DMS 273 (cell line): Measurements from ENCODE around the gene ALK.

Experiments
- DNase-seq: peaks from one replicate; lab custom pipeline; 2025; ENCODE audit not compliant: unreplicated experiment; lab: John Stamatoyannopoulos, UW

The ALK gene

DNA sequence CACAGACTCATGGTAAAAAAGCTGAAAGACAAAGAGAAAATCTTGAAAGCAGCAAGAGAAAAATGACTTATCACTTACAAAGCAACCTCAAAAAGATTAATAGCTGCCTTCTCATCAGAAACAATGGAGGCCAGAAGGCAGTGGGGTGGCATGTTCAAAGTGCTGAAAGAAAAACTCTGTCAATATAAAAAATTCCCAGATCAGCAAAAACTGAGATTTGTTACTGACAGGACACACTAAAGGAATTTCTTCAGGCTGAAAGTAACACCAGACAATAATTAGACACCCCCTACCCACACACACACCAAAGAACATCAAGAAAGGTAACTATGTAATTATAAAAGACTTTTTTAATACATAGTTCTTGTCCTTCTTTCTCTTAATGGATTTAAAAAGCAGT, 495.0 kb downstream of the ALK start:
- no peak for DNase-seq

DNA sequence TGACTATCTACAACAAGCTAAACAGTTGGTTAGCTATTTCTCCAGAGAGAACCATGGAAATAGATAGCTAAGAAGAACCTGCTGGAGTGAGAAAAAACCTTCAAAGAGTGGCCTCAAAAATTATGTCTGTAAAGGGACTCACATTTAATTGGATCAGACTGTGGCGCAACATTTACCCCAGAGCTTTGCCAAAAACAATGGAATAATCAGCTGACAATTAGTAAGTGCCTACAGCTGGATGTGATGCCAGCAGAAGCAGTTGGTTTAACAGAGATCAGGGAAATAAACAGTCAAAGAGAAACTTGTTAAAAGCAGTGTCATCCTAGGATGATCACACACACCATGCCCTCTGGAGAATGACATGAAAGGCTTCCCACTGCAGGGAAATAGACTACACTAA, 495.5 kb downstream of the ALK start:
- DNase-seq = no peak

DNA sequence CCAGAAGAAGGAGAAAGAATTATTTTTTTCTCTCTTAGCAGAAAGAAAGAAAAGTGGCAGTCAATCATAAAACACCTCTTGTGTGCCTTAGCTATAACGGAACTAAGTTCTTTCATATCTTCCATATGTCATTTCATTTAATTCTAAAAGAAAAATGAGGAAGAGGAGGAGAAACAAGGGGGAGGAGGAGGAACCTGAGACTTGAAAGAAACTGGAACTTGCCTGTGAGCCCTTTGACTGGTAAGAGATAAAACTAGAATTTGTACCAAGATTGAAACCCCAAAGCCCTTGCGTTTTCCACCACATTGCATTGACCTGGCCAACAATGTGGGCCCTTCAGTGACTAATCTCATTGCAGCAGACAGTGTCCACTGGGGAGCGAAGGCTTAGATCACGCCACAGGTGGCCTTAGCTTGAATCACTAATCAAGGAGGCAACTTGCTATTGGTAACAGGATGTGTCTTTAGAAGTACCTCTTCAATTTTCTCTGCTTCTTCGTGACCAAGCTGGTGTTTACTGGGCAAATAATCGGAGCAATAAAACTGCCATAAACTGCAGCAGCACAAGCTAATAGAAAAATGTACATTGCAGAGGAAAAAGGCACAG, 498.2 kb downstream of the ALK start:
- no peak for DNase-seq

DNA sequence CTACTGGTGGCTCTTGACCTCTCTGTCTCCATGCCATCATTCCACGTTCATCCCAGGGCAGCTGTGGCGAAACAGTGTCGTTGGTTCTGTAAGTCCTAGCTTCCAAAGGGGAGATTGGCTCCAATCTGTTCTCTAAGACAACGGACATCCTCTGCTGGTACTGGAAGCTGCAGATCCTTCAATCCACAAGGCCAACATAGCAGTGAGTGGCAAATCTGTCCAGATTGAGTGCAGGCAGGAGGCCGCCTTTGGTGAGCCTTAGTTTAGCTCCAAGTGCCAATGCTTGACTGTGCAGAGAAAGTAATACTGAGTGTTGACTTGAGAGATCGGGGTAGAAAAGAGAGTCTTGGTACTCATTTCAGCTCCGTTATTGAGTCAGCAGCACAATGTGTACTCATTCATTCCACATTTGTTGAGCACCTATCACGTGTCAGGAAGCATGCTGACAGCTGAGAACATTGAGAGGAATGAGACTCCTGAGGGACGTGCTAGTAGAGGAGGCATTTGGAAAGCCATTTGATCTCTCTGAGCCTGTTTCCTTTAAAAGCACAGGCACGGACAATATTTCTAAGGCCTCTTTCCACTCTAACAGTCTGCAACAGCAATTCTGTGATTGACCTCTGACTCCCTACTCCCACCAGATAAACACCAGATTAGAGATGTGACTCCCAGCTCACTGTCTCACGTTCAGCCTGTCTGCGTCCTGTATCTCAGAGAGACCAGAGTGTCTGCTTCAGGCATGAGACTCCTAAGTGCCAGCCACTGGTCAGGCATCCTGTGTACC, 500.2 kb downstream of the ALK start:
- no peak for DNase-seq

DNA sequence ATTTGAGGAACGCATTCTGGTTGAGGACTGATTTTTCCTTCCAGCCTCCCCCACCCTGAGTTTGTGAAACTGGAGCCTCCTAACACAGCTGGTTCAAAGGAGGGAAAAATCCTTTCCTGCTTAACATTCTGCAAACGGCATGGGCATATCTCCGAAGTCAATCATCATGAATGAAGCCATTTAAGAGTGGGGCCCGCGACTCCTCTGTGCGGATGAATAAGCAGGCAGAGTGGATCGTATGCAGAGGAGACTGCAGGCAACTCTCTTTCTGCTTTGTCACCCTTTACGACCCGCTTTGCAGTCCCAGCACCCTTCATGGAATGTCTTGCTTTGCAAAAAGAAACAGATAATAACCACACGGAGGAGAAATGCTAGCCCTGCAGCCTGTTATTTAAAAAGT, 500.9 kb downstream of the ALK start:
- no peak for DNase-seq

DNA sequence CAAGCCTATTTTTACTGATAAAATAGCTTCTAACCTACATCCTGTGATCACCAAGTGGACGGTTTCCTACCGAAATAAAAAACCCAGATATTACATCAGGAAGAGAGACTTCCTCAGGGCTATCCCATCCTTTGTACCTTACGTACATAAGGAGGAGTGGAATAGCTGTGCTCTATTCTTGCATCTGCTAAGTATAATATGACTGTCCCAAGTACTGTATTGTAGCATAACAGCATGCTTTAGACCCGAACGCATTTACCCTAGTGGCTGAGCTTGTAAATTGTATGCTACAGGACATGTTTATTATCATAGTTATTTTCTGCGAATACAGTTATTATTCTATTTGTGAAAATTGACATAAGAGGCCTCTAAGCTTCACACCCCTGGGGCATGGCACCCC, 503.8 kb downstream of the ALK start:
- no peak for DNase-seq

DNA sequence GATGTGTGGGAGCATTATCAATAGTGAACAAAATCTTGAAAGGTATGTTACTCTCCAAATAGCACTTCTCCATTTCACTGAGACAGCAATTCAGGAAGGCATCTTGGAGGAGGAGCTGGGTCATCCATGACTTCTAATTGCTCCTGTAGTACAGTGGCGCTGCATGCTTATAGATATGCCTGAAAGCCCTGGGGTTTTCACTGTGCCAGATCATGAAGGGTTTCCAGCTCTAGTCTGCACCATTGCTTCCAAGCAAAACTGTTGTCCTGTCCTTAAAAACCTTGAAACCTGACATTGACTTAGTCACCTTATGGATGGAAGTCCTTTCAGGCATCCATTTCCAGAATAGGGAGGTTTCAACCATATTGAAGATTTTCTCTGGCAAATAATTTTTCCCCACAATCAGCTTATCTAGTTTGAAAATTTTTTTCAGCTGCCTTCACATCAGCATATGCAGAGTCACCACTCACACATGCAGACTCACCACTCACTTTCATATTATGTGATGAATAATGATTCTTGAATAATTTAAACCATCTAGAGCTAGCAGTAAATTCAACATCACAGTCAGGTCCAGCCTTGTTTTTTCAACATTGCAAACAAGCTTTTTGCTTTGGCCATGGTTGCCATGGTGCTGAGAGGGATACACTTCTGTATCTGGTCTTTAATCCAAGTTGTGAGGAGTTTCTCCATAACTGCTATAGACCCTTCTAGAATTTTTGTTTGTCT, 509.0 kb downstream of the ALK start:
- no peak for DNase-seq

DNA sequence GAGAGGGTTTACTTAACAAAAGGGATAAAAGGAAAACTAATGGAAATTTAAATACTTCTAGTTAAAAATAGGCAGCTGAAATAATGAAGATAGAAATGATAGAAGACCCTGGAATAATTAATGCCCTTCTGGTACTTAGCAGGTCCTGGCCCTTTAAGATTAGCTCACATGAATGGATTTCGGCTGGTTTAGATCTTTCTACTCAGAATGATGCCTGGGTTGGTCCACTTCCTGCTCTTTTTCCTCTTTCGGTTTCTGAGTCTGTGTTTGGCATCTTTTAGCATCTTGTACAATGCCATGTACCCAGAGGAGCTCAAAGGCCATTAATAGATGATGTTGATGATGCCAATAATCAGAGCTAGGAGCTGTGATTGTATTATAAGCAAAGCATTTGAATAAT, 515.7 kb downstream of the ALK start:
- DNase-seq = no peak

DNA sequence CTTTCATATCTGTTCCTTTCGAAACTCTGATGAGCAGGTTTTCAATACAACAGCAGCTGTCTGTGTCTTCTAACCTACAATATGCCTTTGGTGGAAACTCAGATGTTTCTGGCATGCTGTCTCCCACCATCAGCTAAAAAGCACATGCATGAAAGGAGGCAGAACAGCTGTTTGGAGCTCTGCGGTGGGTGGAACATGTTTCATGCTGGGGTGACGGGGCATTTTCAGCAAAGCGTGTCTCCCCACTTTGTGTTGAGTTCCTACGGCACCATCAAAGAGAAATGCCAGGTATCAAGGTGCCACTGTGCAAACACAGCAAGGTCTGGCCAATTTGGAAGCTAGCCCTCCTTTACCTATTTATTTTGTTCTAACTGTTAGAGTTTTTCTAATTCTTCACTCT, 516.1 kb downstream of the ALK start:
- peak; percentile 28 for DNase-seq

DNA sequence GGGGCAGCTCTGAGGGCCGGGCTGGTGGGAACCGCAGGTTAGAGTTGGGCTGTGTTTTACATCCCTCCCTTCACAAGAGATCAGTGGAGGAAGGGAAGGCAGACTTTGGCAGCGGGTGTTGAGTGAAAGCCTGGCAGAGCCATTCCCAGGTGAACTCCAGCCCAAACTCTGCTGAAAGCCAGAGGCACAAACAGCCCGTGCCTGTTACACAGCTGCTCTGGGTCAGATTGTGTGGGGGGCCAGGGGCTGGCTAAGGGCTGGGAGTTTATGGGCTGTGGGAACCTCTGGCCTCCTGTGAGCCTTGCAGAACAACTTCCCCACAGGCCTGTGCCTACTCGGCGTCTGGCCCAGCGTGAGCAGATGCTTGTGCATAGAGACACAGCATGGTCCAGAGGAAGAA, 519.4 kb downstream of the ALK start:
- DNase-seq = peak; percentile 75

DNA sequence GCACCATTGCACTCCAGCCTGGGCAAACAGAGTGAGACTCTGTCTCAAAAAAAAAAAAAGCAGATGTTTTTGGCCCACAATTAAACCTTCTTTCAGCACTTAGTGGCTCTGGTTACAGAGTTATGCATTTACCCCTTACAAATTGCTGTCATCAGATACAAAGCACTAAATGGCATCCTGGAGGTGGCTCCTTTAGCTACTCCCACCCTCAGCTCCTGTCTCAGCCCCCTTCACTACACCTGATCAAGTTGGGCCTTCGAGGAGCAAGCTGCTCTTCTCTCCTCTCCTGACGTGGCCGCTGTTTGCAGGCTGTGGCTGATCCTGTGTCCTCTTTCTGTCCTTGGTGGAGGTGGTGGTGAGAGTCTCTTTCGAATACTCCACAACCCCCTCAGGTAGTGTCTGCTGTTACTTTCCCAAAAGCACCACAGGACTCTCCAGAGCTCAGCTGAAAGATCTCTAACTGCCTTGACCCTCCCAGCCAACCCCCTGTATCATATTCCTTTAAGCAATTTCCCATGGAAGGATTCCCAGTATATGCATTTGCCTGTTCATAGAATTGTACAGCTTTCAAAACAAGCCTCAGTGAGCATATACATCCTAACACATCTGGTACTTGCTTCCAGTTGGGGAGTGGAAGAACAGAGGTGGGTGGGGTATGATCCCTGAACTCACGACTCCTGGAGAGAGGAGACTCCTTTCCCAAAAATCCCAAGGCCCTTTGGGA, 520.3 kb downstream of the ALK start:
- no peak for DNase-seq

DNA sequence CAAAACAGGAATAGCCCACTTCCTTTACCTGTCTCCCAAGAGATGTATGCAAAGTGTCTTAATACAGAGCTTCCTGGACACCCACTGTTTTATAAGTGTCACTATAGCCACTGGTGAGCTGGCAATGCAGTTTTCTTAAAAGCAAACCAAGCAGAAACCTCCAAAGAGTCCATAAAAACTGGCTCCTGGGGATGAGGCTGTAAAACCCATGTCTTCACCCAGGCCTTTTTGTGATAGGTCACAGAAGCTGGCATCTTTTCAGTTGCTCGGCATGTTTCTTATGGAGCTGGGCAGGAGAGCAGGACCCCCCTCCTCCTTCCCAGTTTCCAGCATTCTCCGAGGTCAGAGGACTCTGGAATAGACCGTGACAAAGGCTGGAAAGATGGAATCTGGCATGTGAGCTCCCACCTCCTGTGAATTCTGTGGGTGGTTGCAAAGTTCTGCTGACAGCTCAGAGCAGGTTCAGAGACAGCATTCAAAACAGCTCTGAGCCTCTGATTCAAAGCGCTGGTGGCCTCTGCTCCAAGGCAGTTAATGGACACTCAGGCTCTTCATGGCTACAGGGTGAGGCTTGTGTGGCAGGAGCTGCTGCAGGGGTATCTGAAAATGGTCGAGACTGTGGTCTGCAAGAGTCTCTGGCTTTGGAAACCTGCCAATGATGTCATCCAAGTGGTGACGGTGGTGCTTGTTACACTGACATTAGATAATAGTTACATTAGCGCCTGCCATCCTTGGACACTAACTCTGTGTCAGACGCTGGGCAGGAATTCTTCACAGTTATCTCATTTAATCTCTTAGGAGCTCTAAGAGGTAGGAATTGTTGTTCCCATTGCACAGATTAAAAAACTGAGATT, 522.8 kb downstream of the ALK start:
- DNase-seq = peak; percentile 25

DNA sequence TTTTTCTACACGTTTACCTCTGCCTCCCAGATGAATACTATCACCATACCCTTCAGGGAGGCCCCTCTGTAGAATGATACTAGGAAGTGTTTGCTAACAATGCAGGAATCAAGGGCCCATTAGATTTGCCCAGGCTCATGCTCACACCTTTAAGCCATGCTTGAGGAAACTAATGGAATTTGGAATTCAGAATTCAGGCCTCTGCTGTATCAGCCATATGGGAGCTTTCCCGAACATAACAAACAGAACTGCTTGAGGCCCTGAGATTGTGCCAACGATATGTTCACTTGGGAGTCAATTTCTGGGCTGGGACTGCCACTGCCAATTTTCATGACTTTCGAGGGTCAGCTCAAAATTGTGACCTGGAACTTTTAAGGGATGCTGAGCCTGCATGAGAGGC, 523.7 kb downstream of the ALK start:
- DNase-seq = peak; percentile 26

DNA sequence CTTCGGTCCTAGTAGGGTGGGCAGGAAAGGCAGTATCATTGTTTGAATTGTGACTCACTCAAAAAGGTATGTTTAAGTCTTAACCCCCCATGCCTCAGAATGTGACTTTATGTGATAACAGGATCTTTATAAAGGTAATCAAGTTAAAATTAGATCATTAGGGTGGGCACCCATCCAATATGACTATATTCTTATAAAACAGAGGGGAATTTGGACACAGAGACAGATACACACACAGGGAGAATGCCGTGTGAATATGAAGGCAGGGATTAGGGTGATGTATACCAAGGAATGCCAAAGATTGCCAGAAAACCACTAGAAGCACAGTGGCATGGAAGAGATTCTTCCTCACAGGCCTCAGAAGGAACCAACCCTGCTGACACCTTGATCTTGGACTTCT, 524.3 kb downstream of the ALK start:
- DNase-seq = no peak

DNA sequence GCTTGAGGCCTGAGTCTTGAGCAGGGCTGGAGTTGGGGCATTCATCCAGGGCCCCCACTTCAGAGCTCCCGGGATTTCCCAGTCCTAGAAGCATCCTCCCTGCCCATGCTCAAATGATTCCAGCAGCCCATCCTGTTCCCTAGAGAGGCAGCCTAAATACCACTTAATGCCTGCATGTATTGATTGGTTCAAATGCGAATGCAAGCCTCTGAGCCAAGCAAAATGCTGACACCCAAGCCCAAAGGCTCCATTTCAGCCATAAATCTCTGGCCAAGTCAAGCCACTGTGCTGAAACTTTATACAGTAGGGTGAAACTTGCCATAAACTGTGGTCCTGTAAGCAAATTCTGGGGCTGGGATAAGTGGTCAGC, 526.4 kb downstream of the ALK start:
- DNase-seq = no peak

DNA sequence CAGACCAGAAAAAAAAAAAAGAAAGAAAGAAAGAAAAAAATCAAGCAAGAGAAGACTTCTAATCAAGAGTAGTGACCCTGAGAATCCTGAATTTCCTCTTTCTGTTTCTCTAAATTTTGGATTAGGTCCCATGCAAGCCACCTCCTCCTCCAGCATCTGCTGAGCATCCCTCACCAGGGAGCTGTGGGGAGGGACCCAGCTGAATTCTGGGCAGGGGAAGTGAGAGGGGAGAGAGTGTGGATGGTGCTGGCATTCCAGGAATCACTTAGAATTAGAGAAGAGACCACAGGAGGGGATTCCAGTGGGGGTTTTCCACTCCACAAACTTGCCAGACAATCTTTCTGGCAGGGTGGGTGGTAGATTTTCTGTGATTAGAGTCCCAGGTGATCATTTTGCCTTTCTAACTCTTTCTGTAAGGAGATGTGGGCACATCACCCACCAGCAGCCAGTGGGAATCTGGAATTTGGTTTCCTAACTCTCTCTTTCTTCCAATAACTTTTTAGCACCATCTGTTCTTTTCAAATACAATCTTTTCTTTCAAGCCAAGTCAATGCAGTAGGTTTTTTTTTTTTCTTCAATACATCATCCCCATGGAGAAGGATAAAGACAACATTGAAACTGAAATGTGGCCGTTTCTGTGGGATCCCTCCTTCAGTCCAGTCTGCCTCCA, 526.9 kb downstream of the ALK start:
- peak; percentile 30 for DNase-seq

DNA sequence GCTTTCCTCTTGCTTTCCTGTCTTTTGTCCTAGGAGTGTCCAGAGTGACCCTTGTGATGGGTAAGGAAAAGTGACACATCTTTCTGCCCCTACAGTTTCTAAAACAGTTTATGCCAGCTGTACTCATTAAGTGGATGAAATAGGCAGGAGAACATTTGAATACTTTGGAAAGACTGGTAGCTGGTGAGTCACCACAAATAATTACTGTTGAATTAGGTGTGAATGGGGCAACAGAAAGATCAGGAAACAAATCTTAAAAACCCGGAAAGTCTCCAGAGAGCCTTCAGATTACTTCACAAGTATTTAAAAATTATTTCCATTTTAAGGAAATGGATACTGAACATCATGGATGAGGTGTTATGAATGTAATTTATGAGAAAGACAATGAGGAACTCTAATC, 527.7 kb downstream of the ALK start:
- DNase-seq = no peak

DNA sequence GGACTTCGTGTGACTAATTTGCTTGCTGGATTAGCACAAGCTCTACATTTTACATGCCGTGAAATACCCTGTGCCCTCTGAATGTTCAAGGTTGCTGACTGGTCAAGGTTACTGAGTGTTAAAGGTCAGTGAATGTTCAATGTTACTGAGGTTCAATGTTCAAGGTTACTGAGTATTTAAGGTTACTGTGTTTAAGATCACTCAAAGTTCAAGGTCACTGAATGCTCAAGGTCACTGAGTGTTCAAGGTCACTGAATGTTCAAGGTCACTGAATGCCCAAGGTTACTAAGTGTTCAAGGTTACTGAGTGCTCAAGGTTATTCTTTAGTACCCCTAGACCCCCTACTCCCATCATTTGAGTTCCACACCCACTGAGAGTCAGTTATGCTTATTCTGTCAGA, 528.6 kb downstream of the ALK start:
- DNase-seq = no peak

DNA sequence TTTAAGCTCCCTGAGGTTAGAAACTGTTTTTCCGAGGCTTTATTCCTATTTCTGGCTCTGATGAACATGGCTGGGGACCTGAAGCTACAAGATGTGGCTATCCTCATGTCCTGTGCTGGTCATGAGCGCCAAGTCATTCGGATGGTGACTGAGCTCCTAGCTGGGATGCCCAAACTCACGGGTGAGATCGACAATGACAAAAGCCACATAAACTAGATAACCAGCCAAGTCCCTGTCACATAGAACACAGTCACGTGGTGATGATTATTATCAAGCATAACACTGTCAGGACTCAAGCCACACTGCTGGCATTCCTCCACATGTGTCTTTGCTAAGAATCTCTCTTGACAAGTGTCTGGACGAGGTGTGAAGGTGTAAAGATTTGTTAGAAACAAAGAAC, 531.2 kb downstream of the ALK start:
- DNase-seq = no peak

DNA sequence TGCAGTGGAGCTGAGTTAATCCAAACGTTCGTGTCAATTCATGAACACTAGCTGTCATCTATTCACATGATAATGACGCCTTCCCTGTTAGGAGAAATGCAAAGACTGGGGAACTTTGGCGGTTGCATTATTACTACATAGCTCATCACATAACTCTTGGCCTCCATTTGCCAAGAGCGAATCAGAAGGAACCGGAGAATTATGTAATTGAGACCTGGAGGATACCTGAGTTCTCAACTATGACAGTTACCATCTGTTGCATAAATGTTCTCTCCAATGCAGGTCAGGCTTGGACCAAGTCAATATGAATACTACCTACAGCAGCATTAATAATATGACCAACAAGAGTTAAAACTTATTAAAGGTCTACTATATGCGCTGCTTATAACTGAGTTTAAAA, 531.7 kb downstream of the ALK start:
- no peak for DNase-seq
